Measurements from ENCODE around the gene TDP1. TPM values are rescaled to one million over a fixed set of nuclear protein-coding genes. Genes with fewer than 3 reads are reported as not detected.

TDP1 gene
- total and polyA plus RNA-seq, 2 of the 13 experiments (the other 11 are each of a cell fraction or from before 2014, with no cell fraction given): 16.4 to 31.2 TPM

DNA sequence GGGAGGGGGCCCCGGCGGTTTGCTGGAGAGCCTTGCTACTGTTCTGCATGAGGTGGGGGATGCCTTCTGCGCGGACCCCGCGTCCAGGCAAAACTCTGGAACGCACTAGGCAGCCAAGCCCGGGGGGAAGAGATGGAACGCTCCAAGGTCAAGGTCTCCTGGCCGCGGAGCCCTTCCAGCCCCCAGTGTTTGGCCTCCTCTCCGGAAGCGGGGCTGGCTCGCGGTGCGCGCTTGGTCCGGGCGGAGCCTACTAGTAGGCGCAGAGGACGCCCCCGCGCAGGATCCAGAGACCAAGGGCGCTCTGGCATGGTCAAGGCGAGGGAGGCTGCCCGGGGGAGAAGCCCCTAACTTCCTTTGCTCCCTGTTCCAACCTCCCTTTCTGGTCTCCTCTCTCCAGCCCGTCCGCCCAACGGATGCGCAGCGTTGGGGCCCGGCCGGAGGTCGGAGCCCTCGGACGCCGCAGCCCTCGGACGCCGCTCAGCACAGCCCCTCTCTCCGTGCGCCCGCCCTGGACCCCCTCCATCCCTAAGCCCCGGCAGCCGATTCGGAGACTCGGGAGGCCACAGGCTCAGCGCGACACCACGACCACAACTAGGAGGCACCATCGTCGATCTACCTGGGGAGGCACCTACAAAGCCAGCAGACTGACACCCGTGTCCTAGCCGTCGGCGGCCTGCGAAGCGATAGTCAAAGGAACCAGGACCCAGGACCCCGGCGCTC is 105.4 kb downstream of the TDP1 start:
- Histone ChIP-seq H3K36me3 (replicated peaks in 1 of 2; ENCODE audit: control insufficient read depth in 1 of 2, insufficient read depth in 2 of 2, low read length in 2 of 2) (no peaks in the 10 kb centered on the region), H3K4me3 (replicated peaks in 1 of 3; ENCODE audit: insufficient read depth in 1 of 3, low read depth in 2 of 3, low read length in 3 of 3) (peak overlapping the region; percentile 51 to 72 (median 60))
- BruUV-seq (replicated peaks): no TSS peak
- TF ChIP-seq ZNF883 (CRISPR knock-in tag; IDR thresholded peaks at IDR 0.05; ENCODE audit: not compliant biosample characterization) (no peak), ZNF282 (IDR thresholded peaks at IDR 0.05; ENCODE audit: partially characterized antibody) (no peak), ZNF777 (CRISPR knock-in tag; IDR thresholded peaks at IDR 0.05) (peak; percentile 84), ZSCAN29 (CRISPR knock-in tag; conservative IDR thresholded peaks at IDR 0.05) (no peak), KDM1A (CRISPR knock-in tag; IDR thresholded peaks at IDR 0.05) (no peak), ZNF737 (CRISPR knock-in tag; IDR thresholded peaks at IDR 0.05; ENCODE audit: borderline replicate concordance) (no peak), ZNF33A (CRISPR knock-in tag; IDR thresholded peaks at IDR 0.05; ENCODE audit: borderline replicate concordance) (no peak), ZNF34 (CRISPR knock-in tag; IDR thresholded peaks at IDR 0.05; ENCODE audit: borderline replicate concordance) (no peak), GABPB1 (CRISPR knock-in tag; IDR thresholded peaks at IDR 0.05) (peak; percentile 46; the same call in 1 of the 2 replicates), DNMT3B (CRISPR knock-in tag; conservative IDR thresholded peaks at IDR 0.05) (no peak), U2AF1 (optimal IDR thresholded peaks at IDR 0.05; ENCODE audit: low read depth, low read length) (no peak), PAF1 (CRISPR knock-in tag; IDR thresholded peaks at IDR 0.05) (no peak)
- TF ChIP-seq, protein P1, sequence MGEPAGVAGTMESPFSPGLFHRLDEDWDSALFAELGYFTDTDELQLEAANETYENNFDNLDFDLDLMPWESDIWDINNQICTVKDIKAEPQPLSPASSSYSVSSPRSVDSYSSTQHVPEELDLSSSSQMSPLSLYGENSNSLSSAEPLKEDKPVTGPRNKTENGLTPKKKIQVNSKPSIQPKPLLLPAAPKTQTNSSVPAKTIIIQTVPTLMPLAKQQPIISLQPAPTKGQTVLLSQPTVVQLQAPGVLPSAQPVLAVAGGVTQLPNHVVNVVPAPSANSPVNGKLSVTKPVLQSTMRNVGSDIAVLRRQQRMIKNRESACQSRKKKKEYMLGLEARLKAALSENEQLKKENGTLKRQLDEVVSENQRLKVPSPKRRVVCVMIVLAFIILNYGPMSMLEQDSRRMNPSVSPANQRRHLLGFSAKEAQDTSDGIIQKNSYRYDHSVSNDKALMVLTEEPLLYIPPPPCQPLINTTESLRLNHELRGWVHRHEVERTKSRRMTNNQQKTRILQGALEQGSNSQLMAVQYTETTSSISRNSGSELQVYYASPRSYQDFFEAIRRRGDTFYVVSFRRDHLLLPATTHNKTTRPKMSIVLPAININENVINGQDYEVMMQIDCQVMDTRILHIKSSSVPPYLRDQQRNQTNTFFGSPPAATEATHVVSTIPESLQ (CRISPR knock-in tag; conservative IDR thresholded peaks at IDR 0.05): no peak
- TF ChIP-seq, protein P2, sequence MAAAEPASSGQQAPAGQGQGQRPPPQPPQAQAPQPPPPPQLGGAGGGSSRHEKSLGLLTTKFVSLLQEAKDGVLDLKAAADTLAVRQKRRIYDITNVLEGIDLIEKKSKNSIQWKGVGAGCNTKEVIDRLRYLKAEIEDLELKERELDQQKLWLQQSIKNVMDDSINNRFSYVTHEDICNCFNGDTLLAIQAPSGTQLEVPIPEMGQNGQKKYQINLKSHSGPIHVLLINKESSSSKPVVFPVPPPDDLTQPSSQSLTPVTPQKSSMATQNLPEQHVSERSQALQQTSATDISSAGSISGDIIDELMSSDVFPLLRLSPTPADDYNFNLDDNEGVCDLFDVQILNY (CRISPR knock-in tag; conservative IDR thresholded peaks at IDR 0.05): no peak
- TF ChIP-seq, protein P3, sequence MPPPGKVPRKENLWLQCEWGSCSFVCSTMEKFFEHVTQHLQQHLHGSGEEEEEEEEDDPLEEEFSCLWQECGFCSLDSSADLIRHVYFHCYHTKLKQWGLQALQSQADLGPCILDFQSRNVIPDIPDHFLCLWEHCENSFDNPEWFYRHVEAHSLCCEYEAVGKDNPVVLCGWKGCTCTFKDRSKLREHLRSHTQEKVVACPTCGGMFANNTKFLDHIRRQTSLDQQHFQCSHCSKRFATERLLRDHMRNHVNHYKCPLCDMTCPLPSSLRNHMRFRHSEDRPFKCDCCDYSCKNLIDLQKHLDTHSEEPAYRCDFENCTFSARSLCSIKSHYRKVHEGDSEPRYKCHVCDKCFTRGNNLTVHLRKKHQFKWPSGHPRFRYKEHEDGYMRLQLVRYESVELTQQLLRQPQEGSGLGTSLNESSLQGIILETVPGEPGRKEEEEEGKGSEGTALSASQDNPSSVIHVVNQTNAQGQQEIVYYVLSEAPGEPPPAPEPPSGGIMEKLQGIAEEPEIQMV (CRISPR knock-in tag; IDR thresholded peaks at IDR 0.05; ENCODE audit: low read depth): no peak
- TF ChIP-seq, protein P4, sequence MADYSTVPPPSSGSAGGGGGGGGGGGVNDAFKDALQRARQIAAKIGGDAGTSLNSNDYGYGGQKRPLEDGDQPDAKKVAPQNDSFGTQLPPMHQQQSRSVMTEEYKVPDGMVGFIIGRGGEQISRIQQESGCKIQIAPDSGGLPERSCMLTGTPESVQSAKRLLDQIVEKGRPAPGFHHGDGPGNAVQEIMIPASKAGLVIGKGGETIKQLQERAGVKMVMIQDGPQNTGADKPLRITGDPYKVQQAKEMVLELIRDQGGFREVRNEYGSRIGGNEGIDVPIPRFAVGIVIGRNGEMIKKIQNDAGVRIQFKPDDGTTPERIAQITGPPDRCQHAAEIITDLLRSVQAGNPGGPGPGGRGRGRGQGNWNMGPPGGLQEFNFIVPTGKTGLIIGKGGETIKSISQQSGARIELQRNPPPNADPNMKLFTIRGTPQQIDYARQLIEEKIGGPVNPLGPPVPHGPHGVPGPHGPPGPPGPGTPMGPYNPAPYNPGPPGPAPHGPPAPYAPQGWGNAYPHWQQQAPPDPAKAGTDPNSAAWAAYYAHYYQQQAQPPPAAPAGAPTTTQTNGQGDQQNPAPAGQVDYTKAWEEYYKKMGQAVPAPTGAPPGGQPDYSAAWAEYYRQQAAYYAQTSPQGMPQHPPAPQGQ (CRISPR knock-in tag; IDR thresholded peaks at IDR 0.05; ENCODE audit: borderline replicate concordance): no peak

More for the DNA sequence above, 105.4 kb downstream of the TDP1 start:
- Histone ChIP-seq H3K27me3 (ENCODE audit: control insufficient read depth in 1 of 2, insufficient read depth in 2 of 2, low read length in 2 of 2) (peaks cover 3 to 37% of the 10 kb centered on the region in 2 experiments), H3K9me3 (ENCODE audit: low read length) (no peaks in the 10 kb centered on the region), H3K4me2 (ENCODE audit: low read depth, low read length) (peak overlapping the region; percentile 74), H3K79me2 (ENCODE audit: insufficient read depth, low read length) (no peaks in the 10 kb centered on the region), H3K4me1 (ENCODE audit: insufficient read depth, low read length) (peaks cover 24% of the 10 kb centered on the region), H4K20me1 (ENCODE audit: insufficient read depth, low read length) (no peaks in the 10 kb centered on the region), H3K27ac (ENCODE audit: extremely low read length, insufficient read depth, low read length) (no peak overlapping the region), H2AFZ (ENCODE audit: low read length) (no peak overlapping the region), H3K9ac (ENCODE audit: insufficient read depth, low read depth, low read length) (no peak overlapping the region)
- in situ Hi-C loops (cut with HindIII; ENCODE audit: extremely low pct_ligation_motif_present, low pct_unique_long_range_greater_than_20kb) (loop anchor here (5.0 kb wide), 1 partner anchor 89 kb away; no protein-coding TSS in a partner anchor), intact Hi-C loops (cut with micrococcal nuclease; ENCODE audit: unreplicated experiment) (loop anchor here (1.0 kb wide), 2 partner anchors 88 to 99 kb away; no protein-coding TSS in a partner anchor)
- DNase-seq (ENCODE audit: low spot score): no peak
- POLR2A ChIA-PET: no interaction called here
- FAIRE-seq: no peak
- ATAC-seq: peak; percentile 58
- WGBS (ENCODE audit: low lambda C conversion rate): 6% methylated on average over 7 of the region's 60 CpGs
- CTCF ChIA-PET (ENCODE audit: low intra/inter-chr PET ratio, low total read pairs): interaction anchor here (2.1 kb wide), 1 partner anchor 88 kb away, joined by 10 read pairs; no protein-coding TSS in a partner anchor

Data from HepG2 (cell line).